Endometrial microvascular endothelial cells (primary cell): ENCODE results near the gene RAB1A. TPM values are rescaled to one million over a fixed set of nuclear protein-coding genes. Genes with fewer than 3 reads are reported as not detected.

Source experiments
- in situ Hi-C: cut with HindIII; loops from 2 replicates; pipeline ENCODE4 v1.10.0; 2017; ENCODE audit warnings: low sequenced_read_pairs, low pct_unique_long_range_greater_than_20kb; ENCODE audit errors: inconsistent ontology term
- total RNA-seq: library from RNA; depleted of rRNA; stranded (reverse); fragments of >200 nt; gene quantifications from one replicate; pipeline ENCODE4 v1.2.3, GENCODE V29; 2015; ENCODE audit errors: inconsistent ontology term

RAB1A gene
- total RNA-seq, 1 donor from 2014 or later, result 104 TPM

GRCh38 chr2:65070172-65070830 is 59.6 kb downstream of the RAB1A start:
- in situ Hi-C loops, result no loop called here

GRCh38 chr2:65069439-65069824 is 60.5 kb downstream of the RAB1A start:
- in situ Hi-C loops, result no loop called here

DNA sequence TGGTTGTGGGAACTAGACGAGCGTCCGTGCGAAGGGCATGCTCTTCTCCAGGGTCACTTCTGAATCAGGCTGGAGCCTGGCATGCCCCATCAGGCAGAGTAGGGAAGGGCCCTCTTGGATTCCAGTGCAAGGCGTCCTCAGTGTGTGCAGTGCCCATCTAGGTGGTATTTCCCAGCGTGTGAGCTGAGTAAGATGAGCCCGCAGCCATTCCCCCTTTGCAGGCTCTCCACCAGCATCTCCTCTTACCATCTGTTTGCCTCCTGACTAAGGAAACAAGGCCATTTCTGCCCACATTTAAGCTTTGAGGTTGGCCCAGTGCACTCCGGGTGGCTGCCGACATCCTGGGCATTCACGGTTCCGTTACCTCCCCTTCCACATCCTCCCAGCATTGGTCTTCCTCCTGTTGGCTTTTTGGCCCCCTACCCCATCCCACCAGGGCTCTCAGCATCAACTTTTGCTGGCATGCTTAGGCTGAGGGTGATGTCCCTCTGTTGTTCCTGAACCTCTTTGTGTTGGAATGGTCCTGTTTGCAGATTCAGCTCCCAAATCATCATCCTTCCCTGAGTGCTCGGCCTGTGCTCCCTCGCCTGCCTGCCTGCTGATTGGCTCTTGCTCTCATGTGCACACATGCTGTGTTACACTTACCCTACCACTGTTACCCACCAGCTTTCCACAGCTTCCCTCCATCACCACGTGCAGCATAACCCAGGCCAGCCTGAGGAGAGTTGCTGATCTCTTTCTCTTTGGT is 61.9 kb downstream of the RAB1A start:
- in situ Hi-C loops, result no loop called here

- in situ Hi-C loops, result no loop called here
Measured at GRCh38 chr2:65064728-65065552, 65.0 kb downstream of the RAB1A start.

- in situ Hi-C loops, result no loop called here
Measured at GRCh38 chr2:65062843-65063825, 66.8 kb downstream of the RAB1A start.

- in situ Hi-C loops, result no loop called here
Measured at GRCh38 chr2:65061910-65062339, 68.0 kb downstream of the RAB1A start.

- in situ Hi-C loops, result no loop called here
Measured at GRCh38 chr2:65061146-65061909, 68.6 kb downstream of the RAB1A start.

GRCh38 chr2:65059071-65059470 is 70.8 kb downstream of the RAB1A start:
- in situ Hi-C loops, result no loop called here

DNA sequence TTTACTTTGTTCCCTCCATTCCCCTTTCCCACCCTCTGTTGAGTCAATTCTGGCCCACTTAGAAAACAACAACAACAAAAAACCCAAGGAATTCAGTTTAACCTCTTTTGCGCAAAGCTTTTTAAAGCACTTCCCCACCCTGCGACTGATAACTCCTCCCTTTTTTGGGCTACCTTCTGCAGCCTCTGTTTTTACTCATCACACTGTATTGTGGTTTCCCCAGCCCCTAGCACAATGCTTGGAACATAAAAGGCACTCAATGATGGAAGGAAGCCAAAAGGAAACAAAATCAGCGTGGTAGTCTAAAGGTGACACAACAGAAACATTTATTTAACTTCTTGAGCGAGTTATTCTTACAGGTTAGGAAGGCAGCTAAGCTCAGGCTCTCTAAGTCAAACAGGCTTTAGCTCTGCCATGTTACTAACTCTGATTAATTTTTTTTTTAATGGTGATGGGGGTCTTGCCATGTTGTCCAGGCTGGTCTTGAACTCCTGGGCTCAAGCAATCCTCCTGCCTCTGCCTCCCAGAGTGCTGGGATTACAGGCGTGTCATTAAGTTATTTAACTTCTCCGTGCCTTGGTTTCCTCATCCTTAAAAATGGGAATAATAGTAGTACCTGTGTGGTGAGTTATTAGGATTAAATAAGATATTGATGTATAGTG is 72.4 kb downstream of the RAB1A start:
- in situ Hi-C loops, result no loop called here

GRCh38 chr2:65057054-65057375 is 72.9 kb downstream of the RAB1A start:
- in situ Hi-C loops, result no loop called here

DNA sequence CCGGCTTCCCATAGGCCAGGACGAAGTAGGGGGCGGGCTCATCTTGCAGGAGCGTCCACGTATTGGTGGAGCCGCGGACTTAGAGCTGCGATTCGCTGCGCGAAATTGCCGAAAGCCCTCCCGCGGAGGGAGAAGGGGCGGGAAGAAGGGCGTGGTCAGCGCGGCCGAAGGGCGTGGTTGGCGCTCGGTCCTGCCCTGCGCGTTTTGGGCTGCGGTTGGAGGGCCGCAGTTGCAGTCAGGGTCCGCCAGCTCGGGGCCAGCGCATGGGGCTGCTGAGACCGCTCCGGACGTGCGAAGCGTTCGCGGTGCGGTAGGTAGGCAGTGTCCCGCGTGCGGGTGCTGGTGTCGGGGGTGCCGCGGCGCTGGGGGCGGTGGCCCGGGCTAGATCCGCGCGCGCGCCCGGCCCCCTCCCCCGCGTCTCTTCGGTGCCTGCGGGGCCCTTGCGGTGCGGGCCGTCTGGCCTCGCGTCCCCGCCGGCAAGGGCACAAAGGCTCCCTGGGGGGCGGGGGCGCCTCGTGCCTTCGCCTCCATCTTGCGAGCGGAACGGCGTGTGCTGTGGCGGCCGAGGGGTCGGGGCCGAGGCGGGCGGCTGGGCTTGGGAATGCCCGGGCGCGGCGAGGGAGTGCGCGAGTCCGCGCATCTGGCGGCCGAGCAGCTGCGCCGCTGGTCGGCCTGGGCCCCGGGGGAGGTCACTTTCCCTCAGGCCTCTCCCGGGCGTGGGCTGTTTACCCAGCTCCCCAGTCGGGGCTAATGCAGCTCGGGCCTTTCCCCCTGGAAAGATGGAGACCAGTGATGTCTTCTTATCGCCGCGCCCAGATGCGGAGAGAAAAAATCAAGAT is 73.5 kb downstream of the RAB1A start, which contains the start of gene CEP68:
TSS of gene CEP68 (plus strand) at position 202 of the 839 bp plus-strand sequence. CDS start 13,029 bp downstream, outside the sequence.
- in situ Hi-C loops, result no loop called here

DNA sequence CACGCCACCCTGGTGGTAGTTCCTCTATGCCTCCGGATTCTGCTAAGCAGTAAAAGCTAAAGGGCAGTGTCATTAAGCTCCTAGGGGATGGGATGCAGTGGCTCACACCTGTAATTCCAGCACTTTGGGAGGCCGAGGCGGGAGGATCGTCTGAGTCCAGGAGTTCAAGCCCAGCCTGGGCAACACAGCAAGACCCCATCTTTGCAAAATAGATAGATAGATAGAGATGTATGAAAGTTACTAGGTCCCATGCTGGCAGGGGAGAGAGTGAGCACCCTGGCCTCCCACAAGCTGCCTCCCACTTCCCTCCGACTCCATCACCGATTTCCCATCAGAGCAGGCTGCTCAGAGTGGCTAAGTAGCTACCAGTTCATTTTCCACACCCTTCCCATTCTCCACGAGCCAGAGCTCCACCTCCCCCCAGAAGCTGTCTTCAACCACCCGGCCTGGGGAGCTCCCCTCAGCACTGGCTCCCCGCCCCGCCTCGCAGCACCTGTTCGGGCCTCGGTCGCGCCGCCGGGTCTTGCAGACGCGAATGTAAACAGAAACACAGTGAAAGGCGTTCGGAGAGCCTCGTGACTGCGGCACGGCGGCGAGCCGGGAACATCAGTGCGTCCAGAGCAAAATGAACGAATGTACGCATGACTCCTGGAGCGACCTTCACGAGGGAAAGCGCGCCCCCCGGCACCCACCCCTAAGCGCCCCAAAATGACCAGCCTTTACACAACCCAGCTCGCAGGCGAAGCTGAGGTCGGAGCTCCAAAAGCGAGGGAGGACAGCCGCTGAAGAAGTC is 74.3 kb downstream of the RAB1A start:
- in situ Hi-C loops, result no loop called here

DNA sequence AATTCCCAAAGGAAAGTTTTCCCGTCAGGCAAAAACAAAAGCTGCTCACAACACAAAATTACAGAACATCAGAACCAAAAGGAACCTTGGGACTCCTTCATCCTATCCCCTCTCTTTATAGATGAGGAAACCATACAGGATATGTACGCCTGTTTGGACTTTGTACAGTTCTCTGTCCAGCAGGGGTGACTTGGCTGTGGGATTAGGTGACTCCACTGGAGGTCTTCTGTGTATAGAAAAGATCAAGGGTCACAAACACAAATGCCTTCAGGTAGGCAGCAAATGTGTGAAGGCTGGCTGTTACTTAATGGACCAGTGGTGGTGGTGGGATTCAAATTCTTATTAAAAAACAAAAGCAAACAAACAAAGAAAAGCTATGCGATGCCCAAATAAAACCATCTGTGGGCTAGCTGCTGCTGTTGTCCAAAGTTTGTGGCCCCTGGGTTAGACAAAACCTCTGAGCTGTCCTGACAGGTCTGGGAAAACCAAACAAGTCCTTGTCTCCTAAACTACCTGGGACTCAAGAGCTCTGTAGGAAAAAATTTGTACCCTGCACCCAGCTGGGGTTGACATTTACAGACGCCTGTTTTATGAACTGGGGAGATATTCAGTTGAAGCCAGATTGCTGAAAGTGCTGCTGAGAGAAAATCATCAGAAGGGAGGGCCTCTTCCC is 75.0 kb downstream of the RAB1A start:
- in situ Hi-C loops, result no loop called here

DNA sequence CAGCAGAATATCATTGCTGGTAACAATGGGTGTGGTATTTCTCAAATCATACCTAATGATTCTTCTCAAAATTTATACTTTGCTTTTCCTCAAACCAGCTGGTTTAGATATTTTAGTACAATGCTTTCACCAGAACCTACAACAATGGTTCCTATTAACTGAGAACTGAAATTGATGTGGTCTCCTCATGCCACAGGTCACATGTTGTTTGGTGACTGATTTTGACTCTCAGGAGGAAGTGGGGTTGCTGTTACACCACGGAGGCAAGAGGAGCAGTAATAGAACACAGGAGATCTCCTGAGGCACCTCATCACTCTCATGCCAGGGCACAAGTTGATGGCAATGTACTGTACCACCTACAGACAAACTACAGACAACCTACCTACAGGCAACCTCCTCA is 76.7 kb downstream of the RAB1A start:
- in situ Hi-C loops, result no loop called here

- in situ Hi-C loops, result no loop called here
Measured at GRCh38 chr2:65050931-65051330, 79.0 kb downstream of the RAB1A start.
